ENCODE results near the gene ABHD12B. TPM values are rescaled to one million over a fixed set of nuclear protein-coding genes. Genes with fewer than 3 reads are reported as not detected.
A peak's percentile ranks its signal among the peaks of the same experiment; 100 is the strongest.

Gene ABHD12B
- total and polyA plus RNA-seq, 2 of the 13 experiments (the other 11 are each of a cell fraction or from before 2014, with no cell fraction given), result not detected

GRCh38 chr14:50834802-50835276 lies 37.0 kb upstream of the ABHD12B start (continued):
- no peak for TF ChIP-seq BCLAF1 (IDR thresholded peaks at IDR 0.05)
- TF ChIP-seq ZSCAN29 (CRISPR knock-in tag; conservative IDR thresholded peaks at IDR 0.05), result no peak
- no peak for TF ChIP-seq ZNF660 (CRISPR knock-in tag; IDR thresholded peaks at IDR 0.05; ENCODE audit: borderline replicate concordance, low read depth)
- TF ChIP-seq ZNF770 (CRISPR knock-in tag; IDR thresholded peaks at IDR 0.05), result no peak
- TF ChIP-seq SNAI1 (CRISPR knock-in tag; IDR thresholded peaks at IDR 0.05; ENCODE audit: borderline replicate concordance), result no peak
- TF ChIP-seq ZSCAN22 (CRISPR knock-in tag; IDR thresholded peaks at IDR 0.05), result no peak
- TF ChIP-seq NBN (conservative IDR thresholded peaks at IDR 0.05), result no peak
- TF ChIP-seq ZNF180 (CRISPR knock-in tag; IDR thresholded peaks at IDR 0.05; ENCODE audit: borderline replicate concordance, low read depth), result no peak
- no peak for TF ChIP-seq ATM (IDR thresholded peaks at IDR 0.05; ENCODE audit: borderline replicate concordance)
- no peak for TF ChIP-seq REXO4 (CRISPR knock-in tag; IDR thresholded peaks at IDR 0.05; ENCODE audit: borderline replicate concordance)
- no peak for TF ChIP-seq GTF2F1 (IDR thresholded peaks at IDR 0.05; ENCODE audit: low read length)
- no peak for TF ChIP-seq ZFP82 (CRISPR knock-in tag; IDR thresholded peaks at IDR 0.05; ENCODE audit: borderline replicate concordance)
- TF ChIP-seq KIAA2018 (CRISPR knock-in tag; IDR thresholded peaks at IDR 0.05; ENCODE audit: borderline replicate concordance), result no peak
- no peak for TF ChIP-seq ZSCAN9 (CRISPR knock-in tag; IDR thresholded peaks at IDR 0.05; ENCODE audit: borderline replicate concordance)
- TF ChIP-seq RXRB (CRISPR knock-in tag; IDR thresholded peaks at IDR 0.05; ENCODE audit: borderline replicate concordance), result peak; percentile 88
- TF ChIP-seq KDM2A (CRISPR knock-in tag; IDR thresholded peaks at IDR 0.05; ENCODE audit: borderline replicate concordance, low read depth), result no peak
